Epithelial cell of proximal tubule (primary cell): ENCODE results near the gene ISYNA1. TPM values are rescaled to one million over a fixed set of nuclear protein-coding genes. Genes with fewer than 3 reads are reported as not detected.

Source experiments
- DNase-seq: peaks from one replicate; pipeline ENCODE4 v3.0.0-alpha.2; 2011; ENCODE audit warnings: low read depth
- H3K4me3 ChIP-seq: 2 replicates; pipeline ENCODE4 v1.5.1; 2011; ENCODE audit warnings: low read depth, mild to moderate bottlenecking, low read length
- total RNA-seq: library from RNA; depleted of rRNA; stranded (reverse); fragments of >200 nt; gene quantifications from 2 replicates; pipeline ENCODE4 v1.2.3, GENCODE V29; 2015
- TF ChIP-seq, protein P1 (sequence below): conservative IDR thresholded peaks from 2 replicates; pipeline ENCODE4 v1.5.1; 2012; ENCODE audit warnings: low read depth, mild to moderate bottlenecking, low read length

ISYNA1 gene
- total RNA-seq, 1 donor from 2014 or later = 115 TPM

DNA sequence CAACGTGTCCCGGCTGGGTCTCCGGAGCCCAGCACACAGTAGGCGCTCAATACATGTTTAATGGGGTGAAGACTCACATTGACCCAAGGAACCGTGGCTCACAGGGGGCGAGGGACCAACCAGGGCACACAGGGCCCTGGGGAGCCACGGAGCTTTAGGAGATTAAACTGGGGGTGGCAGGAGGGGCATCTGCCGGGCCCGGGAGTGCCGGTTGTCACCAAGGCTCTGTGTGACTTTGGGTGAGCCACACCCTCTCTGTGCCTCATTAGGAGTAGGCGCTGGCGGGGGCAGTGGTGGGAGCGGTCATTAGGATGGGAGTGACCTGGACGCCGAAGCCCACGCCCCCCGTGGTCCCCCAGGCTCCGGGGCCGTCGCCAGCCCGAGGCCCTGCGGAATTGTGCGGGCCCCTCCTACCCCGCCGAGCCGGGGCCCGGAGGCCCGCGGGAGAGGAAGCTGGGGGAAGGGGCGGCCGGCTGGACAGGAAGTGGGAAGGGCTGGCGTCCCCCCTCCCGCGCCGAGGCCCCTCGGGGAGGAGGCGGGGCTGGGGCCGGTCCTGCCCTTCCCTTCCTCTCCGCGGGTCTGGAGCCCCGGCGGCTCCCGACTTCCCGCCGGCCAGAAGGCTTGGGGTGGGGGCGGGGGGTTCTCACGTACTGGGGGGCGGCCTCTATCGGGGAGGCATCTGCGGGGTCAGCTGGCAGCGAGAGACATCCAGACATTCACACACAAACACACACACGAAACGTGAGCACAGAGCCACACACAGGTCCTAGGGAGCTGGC is 20.5 kb downstream of the ISYNA1 start:
- DNase-seq = no peak
- TF ChIP-seq, protein P1, sequence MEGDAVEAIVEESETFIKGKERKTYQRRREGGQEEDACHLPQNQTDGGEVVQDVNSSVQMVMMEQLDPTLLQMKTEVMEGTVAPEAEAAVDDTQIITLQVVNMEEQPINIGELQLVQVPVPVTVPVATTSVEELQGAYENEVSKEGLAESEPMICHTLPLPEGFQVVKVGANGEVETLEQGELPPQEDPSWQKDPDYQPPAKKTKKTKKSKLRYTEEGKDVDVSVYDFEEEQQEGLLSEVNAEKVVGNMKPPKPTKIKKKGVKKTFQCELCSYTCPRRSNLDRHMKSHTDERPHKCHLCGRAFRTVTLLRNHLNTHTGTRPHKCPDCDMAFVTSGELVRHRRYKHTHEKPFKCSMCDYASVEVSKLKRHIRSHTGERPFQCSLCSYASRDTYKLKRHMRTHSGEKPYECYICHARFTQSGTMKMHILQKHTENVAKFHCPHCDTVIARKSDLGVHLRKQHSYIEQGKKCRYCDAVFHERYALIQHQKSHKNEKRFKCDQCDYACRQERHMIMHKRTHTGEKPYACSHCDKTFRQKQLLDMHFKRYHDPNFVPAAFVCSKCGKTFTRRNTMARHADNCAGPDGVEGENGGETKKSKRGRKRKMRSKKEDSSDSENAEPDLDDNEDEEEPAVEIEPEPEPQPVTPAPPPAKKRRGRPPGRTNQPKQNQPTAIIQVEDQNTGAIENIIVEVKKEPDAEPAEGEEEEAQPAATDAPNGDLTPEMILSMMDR = no peak
- H3K4me3 ChIP-seq = peak overlapping the region; percentile 59

DNA sequence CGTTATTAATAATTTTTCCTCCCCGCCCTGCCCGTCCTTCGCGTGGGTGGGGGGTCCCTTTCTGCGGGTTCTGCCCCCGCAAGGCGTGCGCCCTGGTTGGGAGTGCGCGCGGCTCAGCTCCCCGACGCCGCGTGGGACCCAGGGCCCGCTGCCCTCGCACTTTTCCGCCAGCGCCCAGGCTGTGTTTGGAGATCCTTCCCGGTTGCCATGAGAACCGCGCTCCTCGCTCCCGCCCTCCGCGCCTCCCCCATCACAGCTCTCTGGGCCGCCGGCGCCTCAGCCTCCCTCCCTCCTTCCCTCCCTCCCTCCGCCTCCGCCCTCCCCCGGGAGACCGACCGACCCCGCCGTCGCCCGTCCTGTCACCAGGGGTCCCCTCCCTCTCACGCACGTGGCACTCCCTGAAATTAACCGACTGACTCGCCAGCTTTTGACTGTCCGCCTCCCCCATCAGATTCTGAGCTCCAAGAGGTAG is 21.1 kb downstream of the ISYNA1 start:
- peak overlapping the region; percentile 59 for H3K4me3 ChIP-seq
- no peak for DNase-seq
- TF ChIP-seq, protein P1 = no peak

GRCh38 chr19:18415178-18415867 is 22.6 kb downstream of the ISYNA1 start:
- DNase-seq = no peak
- TF ChIP-seq, protein P1 = no peak
- H3K4me3 ChIP-seq = no peak overlapping the region

DNA sequence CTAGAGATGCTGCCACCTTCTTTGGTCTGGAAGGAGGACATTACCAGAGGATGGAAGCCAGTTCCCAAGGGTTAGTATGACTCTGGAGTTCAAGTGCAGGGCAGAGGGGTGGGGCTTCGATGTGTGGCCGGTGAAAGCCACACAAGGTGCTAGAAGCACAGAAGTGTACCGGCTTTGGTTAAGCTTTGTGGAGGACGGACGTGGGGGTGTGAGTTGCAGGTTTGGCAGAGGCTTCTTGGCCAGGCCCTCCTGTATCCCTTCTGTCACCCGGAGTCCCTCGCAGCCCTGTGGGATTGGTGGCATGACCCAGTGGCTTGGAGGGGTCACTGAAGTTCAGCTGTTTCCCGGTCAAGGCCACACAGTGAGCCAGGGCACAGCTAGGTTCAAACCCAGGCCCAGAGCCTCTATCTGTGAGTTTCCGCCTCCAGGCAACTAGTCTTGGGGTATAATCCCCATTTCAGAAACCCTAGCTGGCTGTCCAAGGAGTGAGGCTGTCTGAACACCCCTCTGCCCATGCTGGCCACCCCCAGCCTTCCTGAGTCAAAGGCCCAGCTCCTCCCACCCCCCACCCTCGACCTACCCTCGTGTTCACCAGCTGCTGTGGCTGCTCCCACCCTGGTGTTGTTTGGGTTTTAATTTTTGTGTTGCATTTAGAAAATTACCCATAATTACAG is 23.3 kb downstream of the ISYNA1 start:
- TF ChIP-seq, protein P1 = no peak
- no peak overlapping the region for H3K4me3 ChIP-seq
- DNase-seq = no peak

GRCh38 chr19:18412610-18413239 is 25.2 kb downstream of the ISYNA1 start:
- no peak for DNase-seq
- TF ChIP-seq, protein P1 = peak; percentile 25
- no peak overlapping the region for H3K4me3 ChIP-seq

DNA sequence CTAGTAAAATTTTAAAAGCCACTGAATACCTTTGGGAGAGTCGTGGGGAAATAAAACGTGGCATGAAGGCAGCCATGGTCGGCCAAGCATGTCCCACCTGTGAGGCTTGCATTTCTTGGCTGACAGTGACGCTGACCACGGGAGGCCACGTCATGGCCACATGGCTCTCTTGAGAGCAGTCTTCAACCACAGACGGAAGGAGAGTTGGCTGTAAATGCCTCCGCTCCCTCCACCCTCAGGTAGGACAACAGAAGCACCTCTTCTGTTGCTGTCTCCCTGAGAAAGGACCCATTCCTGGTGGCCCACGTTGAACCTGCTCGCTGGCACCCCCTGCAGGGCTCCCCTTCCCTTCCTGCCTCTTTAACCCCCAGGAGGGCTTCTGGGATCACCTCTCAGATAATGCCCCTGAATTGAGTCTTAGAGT is 29.9 kb downstream of the ISYNA1 start:
- TF ChIP-seq, protein P1 = peak; percentile 62
- DNase-seq = peak; percentile 93
- H3K4me3 ChIP-seq = no peak overlapping the region
